IMR-90 (cell line): ENCODE results near the gene USP47. TPM values are rescaled to one million over a fixed set of nuclear protein-coding genes. Genes with fewer than 3 reads are reported as not detected.

Experiments used
- ATAC-seq: fragments of 200-7000 bp; cut with Tn5 transposase; 2 replicates; pipeline ENCODE4 v1.9.1; 2020; ENCODE audit warnings: low read depth, mild to moderate bottlenecking, moderate library complexity
- Bru-seq: library from RNA; stranded (reverse); fragments of 400-500 nt; gene quantifications from one replicate; lab custom pipeline; 2021; lab: Mats Ljungman, UMichigan
- BruChase-seq, 2 experiments: library from RNA; stranded (reverse); fragments of 400-500 nt; gene quantifications; one replicate each; lab custom pipeline; 2021; lab: Mats Ljungman, UMichigan
- BruUV-seq: library from RNA; stranded (reverse); fragments of 400-500 nt; replicated peaks from 2 replicates; lab custom pipeline; 2021; lab: Mats Ljungman, UMichigan
- CTCF ChIA-PET: fragments of 300-600 bp; formaldehyde crosslinking; extraction: SDS; loops from one replicate; lab custom pipeline; 2021; ENCODE audit warnings: antibody characterized with exemption; lab: Yijun Ruan, JAX
- POLR2A ChIA-PET: fragments of 300-600 bp; sonication (Branson Sonifier 250); formaldehyde crosslinking; loops from one replicate; lab custom pipeline; 2022; ENCODE audit warnings: antibody characterized with exemption; ENCODE audit not compliant: unreplicated experiment; lab: Charles Lee
- DNase-seq: peaks from one replicate; pipeline ENCODE4 v3.0.0; 2013
- H2AFZ ChIP-seq: replicated peaks from 2 replicates; pipeline ENCODE3; 2013; ENCODE audit warnings: low read length, mild to moderate bottlenecking; ENCODE audit not compliant: poor library complexity
- H2AK5ac ChIP-seq: 2 replicates; pipeline ENCODE4 v1.6.1; 2013; ENCODE audit warnings: low read depth, low read length, inconsistent platforms
- H2AK9ac ChIP-seq: replicated peaks from 2 replicates; pipeline ENCODE3; 2013; ENCODE audit warnings: mild to moderate bottlenecking, low read depth, low read length, moderate library complexity; ENCODE audit not compliant: poor library complexity
- H2BK120ac ChIP-seq: 2 replicates; pipeline ENCODE4 v1.6.1; 2013; ENCODE audit warnings: low read depth, low read length, inconsistent platforms
- H2BK15ac ChIP-seq: 3 replicates; pipeline ENCODE4 v1.6.1; 2013; ENCODE audit warnings: low read depth, low read length, inconsistent platforms
- H2BK20ac ChIP-seq: 2 replicates; pipeline ENCODE4 v1.6.1; 2013; ENCODE audit warnings: low read depth, mild to moderate bottlenecking, inconsistent platforms, low read length, moderate library complexity
- H2BK5ac ChIP-seq: 2 replicates; pipeline ENCODE4 v1.6.1; 2013; ENCODE audit warnings: mild to moderate bottlenecking, low read depth, low read length, inconsistent platforms; ENCODE audit not compliant: poor library complexity, severe bottlenecking
- H3K14ac ChIP-seq: replicated peaks from 2 replicates; pipeline ENCODE4 v1.6.1; 2013; ENCODE audit warnings: low read depth, low read length, inconsistent platforms
- H3K18ac ChIP-seq: 2 replicates; pipeline ENCODE4 v1.6.1; 2013; ENCODE audit warnings: low read depth, low read length, control low read depth
- H3K23ac ChIP-seq: 2 replicates; pipeline ENCODE4 v1.6.1; 2013; ENCODE audit warnings: low read depth, low read length, inconsistent platforms
- H3K27ac ChIP-seq: 2 replicates; pipeline ENCODE4 v1.5.1; 2013; ENCODE audit warnings: mild to moderate bottlenecking, control low read depth, low read length; ENCODE audit not compliant: insufficient read depth
- H3K27me3 ChIP-seq: 2 replicates; pipeline ENCODE4 v1.6.1; 2013; ENCODE audit warnings: low read length; ENCODE audit not compliant: control insufficient read depth, insufficient read depth
- H3K36me3 ChIP-seq: 2 replicates; pipeline ENCODE4 v1.6.1; 2013; ENCODE audit warnings: low read length, mixed read lengths; ENCODE audit not compliant: control insufficient read depth, insufficient read depth
- H3K4ac ChIP-seq: 2 replicates; pipeline ENCODE4 v1.6.1; 2013; ENCODE audit warnings: low read depth, low read length, inconsistent platforms
- H3K4me1 ChIP-seq: 2 replicates; pipeline ENCODE4 v1.6.1; 2013; ENCODE audit warnings: low read length, mixed read lengths; ENCODE audit not compliant: control insufficient read depth, insufficient read depth
- H3K4me2 ChIP-seq: 2 replicates; pipeline ENCODE4 v1.6.1; 2013; ENCODE audit warnings: low read depth, mild to moderate bottlenecking, control low read depth, low read length, moderate library complexity
- H3K4me3 ChIP-seq: 2 replicates; pipeline ENCODE4 v1.5.1; 2013; ENCODE audit warnings: low read depth, mild to moderate bottlenecking, control low read depth, low read length, moderate library complexity; ENCODE audit not compliant: insufficient read depth
- H3K56ac ChIP-seq: 2 replicates; pipeline ENCODE4 v1.6.1; 2013; ENCODE audit warnings: low read length, inconsistent platforms; ENCODE audit not compliant: insufficient read depth; ENCODE audit errors: extremely low read depth
- H3K79me1 ChIP-seq, 2 experiments: 2 replicates each; pipeline ENCODE4 v1.6.1; 2013; ENCODE audit warnings: low read length in 2 of 2, inconsistent platforms in 1 of 2, low read depth in 1 of 2
- H3K9ac ChIP-seq: 2 replicates; pipeline ENCODE4 v1.6.1; 2013; ENCODE audit warnings: low read depth, low read length, control low read depth
- H3K9me1 ChIP-seq: 2 replicates; pipeline ENCODE4 v1.6.1; 2013; ENCODE audit warnings: low read length, inconsistent platforms; ENCODE audit not compliant: insufficient read depth
- H3K9me3 ChIP-seq: 2 replicates; pipeline ENCODE4 v1.6.1; 2013; ENCODE audit warnings: low read length; ENCODE audit not compliant: control insufficient read depth, insufficient read depth
- H4K20me1 ChIP-seq: 2 replicates; pipeline ENCODE4 v1.6.1; 2013; ENCODE audit warnings: low read length, inconsistent platforms; ENCODE audit not compliant: insufficient read depth
- H4K5ac ChIP-seq: 2 replicates; pipeline ENCODE4 v1.6.1; 2013; ENCODE audit warnings: mild to moderate bottlenecking, low read depth, low read length, control low read depth
- H4K8ac ChIP-seq, 2 experiments: 2 replicates each; pipeline ENCODE4 v1.6.1; 2013; ENCODE audit warnings: low read depth in 2 of 2, low read length in 2 of 2, control low read depth in 1 of 2, inconsistent platforms in 1 of 2
- H4K91ac ChIP-seq: 2 replicates; pipeline ENCODE4 v1.6.1; 2013; ENCODE audit warnings: low read depth, low read length, inconsistent platforms; ENCODE audit not compliant: insufficient read depth
- MXI1 ChIP-seq: IDR thresholded peaks from 2 replicates; pipeline ENCODE4 v1.6.1; 2012; ENCODE audit warnings: low read depth, mild to moderate bottlenecking, low read length, moderate library complexity, borderline replicate concordance
- POLR2A ChIP-seq: IDR thresholded peaks from 2 replicates; pipeline ENCODE4 v1.6.1; 2012; ENCODE audit warnings: mild to moderate bottlenecking, low read depth, low read length
- RAD21 ChIP-seq: IDR thresholded peaks from 2 replicates; pipeline ENCODE4 v1.6.1; 2012; ENCODE audit warnings: low read length, improper control_type of control experiment
- SMC3 ChIP-seq: fragments of 150-350 bp; IDR thresholded peaks from 2 replicates; pipeline ENCODE4 v1.6.1; 2016; ENCODE audit warnings: low read depth, mild to moderate bottlenecking, antibody characterized with exemption, low read length, moderate library complexity
- WGBS, 2 experiments: methylation state at CpG; one replicate each; pipeline versions ENCODE4 v1.1.5 to v1.1.7; 2013; ENCODE audit warnings: missing lambda C conversion rate in 2 of 2; ENCODE audit not compliant: insufficient read length in 1 of 2; ENCODE audit errors: extremely low coverage in 2 of 2; 5-methylcytosine and 5-hydroxymethylcytosine counted together
- dilution Hi-C: fragments of 300-500 bp; cut with HindIII; formaldehyde crosslinking; loops from one replicate; pipeline ENCODE4 v1.14.3; 2018; ENCODE audit warnings: low sequenced_read_pairs; ENCODE audit not compliant: unreplicated experiment
- in situ Hi-C: fragments of 300-500 bp; cut with MboI; formaldehyde crosslinking; loops from 3 replicates; pipeline ENCODE4 v1.14.3; 2019; ENCODE audit warnings: low sequenced_read_pairs, inconsistent platforms, mixed read lengths
- intact Hi-C: fragments of 100-400 bp; cut with micrococcal nuclease; formaldehyde crosslinking; loops from 2 replicates; pipeline ENCODE4 v1.10.0; 2022
- long read RNA-seq: library from polyadenylated mRNA; unstranded; transcript quantifications from one replicate; pipeline ENCODE4 v2.0.0, GENCODE V29; 2021; ENCODE audit not compliant: unreplicated experiment
- polyA plus RNA-seq, 3 experiments: library from polyadenylated mRNA; depleted of rRNA; stranded (reverse); fragments of >200 nt; gene quantifications; 2 replicates each; pipeline ENCODE4 v1.2.3, GENCODE V29; 2012; ENCODE audit warnings: low replicate concordance in 1 of 3
- total RNA-seq: library from RNA; depleted of rRNA; stranded (reverse); fragments of >200 nt; gene quantifications from 2 replicates; pipeline ENCODE4 v1.2.3, GENCODE V29; 2012; rRNA removed
- TF ChIP-seq, protein P1 (sequence below): fragments of 150-350 bp; IDR thresholded peaks from 2 replicates; pipeline ENCODE4 v1.6.1; 2017; ENCODE audit warnings: mild to moderate bottlenecking, antibody characterized with exemption, low read length, low read depth
- TF ChIP-seq, protein P2 (sequence below): conservative IDR thresholded peaks from 2 replicates; pipeline ENCODE4 v1.5.1; 2012; ENCODE audit warnings: mild to moderate bottlenecking, low read depth, low read length, improper control_type of control experiment

The USP47 gene, protein sequence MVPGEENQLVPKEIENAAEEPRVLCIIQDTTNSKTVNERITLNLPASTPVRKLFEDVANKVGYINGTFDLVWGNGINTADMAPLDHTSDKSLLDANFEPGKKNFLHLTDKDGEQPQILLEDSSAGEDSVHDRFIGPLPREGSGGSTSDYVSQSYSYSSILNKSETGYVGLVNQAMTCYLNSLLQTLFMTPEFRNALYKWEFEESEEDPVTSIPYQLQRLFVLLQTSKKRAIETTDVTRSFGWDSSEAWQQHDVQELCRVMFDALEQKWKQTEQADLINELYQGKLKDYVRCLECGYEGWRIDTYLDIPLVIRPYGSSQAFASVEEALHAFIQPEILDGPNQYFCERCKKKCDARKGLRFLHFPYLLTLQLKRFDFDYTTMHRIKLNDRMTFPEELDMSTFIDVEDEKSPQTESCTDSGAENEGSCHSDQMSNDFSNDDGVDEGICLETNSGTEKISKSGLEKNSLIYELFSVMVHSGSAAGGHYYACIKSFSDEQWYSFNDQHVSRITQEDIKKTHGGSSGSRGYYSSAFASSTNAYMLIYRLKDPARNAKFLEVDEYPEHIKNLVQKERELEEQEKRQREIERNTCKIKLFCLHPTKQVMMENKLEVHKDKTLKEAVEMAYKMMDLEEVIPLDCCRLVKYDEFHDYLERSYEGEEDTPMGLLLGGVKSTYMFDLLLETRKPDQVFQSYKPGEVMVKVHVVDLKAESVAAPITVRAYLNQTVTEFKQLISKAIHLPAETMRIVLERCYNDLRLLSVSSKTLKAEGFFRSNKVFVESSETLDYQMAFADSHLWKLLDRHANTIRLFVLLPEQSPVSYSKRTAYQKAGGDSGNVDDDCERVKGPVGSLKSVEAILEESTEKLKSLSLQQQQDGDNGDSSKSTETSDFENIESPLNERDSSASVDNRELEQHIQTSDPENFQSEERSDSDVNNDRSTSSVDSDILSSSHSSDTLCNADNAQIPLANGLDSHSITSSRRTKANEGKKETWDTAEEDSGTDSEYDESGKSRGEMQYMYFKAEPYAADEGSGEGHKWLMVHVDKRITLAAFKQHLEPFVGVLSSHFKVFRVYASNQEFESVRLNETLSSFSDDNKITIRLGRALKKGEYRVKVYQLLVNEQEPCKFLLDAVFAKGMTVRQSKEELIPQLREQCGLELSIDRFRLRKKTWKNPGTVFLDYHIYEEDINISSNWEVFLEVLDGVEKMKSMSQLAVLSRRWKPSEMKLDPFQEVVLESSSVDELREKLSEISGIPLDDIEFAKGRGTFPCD (N-terminal part only)
- total RNA-seq (110 and 117 TPM in 2 replicates), polyA plus RNA-seq (2012; rRNA removed) (12.4 and 15.0 TPM in 2 replicates), Bru-seq, nascent RNA (percentile 93 among the genes with signal in this experiment), BruChase-seq, experiment 1, labeled RNA remaining after a 6-hour chase (percentile 73 among the genes with signal in this experiment), BruChase-seq, experiment 2, labeled RNA remaining after a 2-hour chase (percentile 86 among the genes with signal in this experiment)
- polyA plus RNA-seq (2012; cell fraction: cytosol; rRNA removed): 3.8 and 5.9 TPM in 2 replicates
- 5.9 and 41.8 TPM in 2 replicates for polyA plus RNA-seq (2012; cell fraction: nucleus; rRNA removed; ENCODE audit: low replicate concordance)
- long read RNA-seq, full-length matches to known transcripts: 103 of 177 reads
- long read RNA-seq, partial matches to known transcripts: 47 of 177 reads
- long read RNA-seq, other reads (novel, unspliced or antisense): 27 of 177 reads

DNA sequence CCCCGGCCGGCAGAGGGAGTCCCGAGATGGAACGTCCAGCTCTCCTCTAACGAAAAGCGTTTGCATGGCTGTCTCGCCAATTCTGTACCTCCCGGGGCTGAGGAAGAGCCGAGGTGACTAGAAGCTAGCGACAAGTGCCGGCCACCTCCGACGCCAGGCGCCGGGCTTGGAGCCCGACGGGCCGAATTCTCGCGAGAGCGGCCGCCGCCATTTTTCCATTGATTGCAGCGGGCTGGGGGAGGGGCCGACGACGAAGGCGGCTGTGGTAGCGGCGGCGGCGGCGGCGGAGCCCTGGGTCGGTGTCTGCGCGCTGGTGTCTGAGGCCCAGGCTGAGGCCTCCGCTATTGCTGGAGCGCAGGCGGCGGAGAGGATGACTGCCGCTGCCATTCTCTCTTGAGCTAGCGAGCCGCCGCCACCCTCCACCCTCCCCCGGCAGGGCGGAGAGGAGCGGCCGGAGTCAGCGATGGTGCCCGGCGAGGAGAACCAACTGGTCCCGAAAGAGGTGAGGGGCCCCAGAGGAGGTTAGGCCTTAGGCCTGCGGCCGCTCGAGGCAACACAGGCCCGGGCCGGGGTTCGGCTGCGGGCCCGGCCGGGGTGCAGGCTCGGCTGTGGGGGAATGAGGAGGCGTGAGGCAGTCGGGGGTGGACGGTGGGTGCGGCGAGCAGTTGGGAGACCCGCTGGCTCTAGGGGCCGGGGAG lies at the start of gene USP47:
Gene USP47 (plus strand): TSS at position 250 of the 698 bp plus-strand sequence. CDS start 214 bp downstream, at position 464.
- Histone ChIP-seq H2BK120ac (peak within 1 kb of the TSS; percentile 99), H3K4me3 (peak within 1 kb of the TSS; percentile 98), H3K9me3 (no peaks in the 10 kb centered on the region), H3K4me2 (peak within 1 kb of the TSS; percentile 91), H2BK5ac (peak within 1 kb of the TSS; percentile 97), H3K79me1 (peaks cover 0 to 22% of the 10 kb centered on the region in 2 experiments; a peak in 2 of 4 replicates), H2BK20ac (peak within 1 kb of the TSS; percentile 83), H2AK9ac (peak within 1 kb of the TSS; percentile 78), H4K91ac (peak within 1 kb of the TSS; percentile 98), H3K4ac (peak within 1 kb of the TSS; percentile 100), H4K5ac (peak within 1 kb of the TSS; percentile 98), H3K27ac (peak within 1 kb of the TSS; percentile 95), H3K4me1 (peaks cover 4% of the 10 kb centered on the region; the same call in 1 of the 2 replicates), H2AK5ac (peak within 1 kb of the TSS; percentile 79), H3K14ac (peak within 1 kb of the TSS; percentile 100), H3K18ac (peak within 1 kb of the TSS; percentile 96), H2AFZ (peak within 1 kb of the TSS; percentile 100), H3K9me1 (peaks cover 4% of the 10 kb centered on the region), H3K23ac (peak within 1 kb of the TSS; percentile 99), H3K56ac (peak within 1 kb of the TSS; percentile 98), H4K20me1 (peaks cover 29% of the 10 kb centered on the region), H4K8ac (peak within 1 kb of the TSS; percentile 99 to 100), H3K9ac (peak within 1 kb of the TSS; percentile 94), H2BK15ac (peak within 1 kb of the TSS; percentile 97; the same call in 2 of the 3 replicates), H3K36me3 (no peaks in the 10 kb centered on the region), H3K27me3 (no peaks in the 10 kb centered on the region)
- in situ Hi-C loops: no loop called here
- dilution Hi-C loops: no loop called here
- CTCF ChIA-PET: interaction anchor here (0.6 to 1.2 kb wide), 3 partner anchors 15 to 50 kb away, joined by 3 to 5 read pairs (median 4); no protein-coding TSS in a partner anchor
- intact Hi-C loops: loop anchor here (1.0 to 5.0 kb wide), 2 partner anchors 43 to 65 kb away; no protein-coding TSS in a partner anchor
- no TSS peak for BruUV-seq
- 0% methylated on average over 50 of the region's 70 CpGs; no CpG with 5 or more reads in 1 of the 2 experiments for WGBS, 2 experiments
- ATAC-seq (peak; percentile 79), DNase-seq (peak; percentile 70)
- POLR2A ChIA-PET: interaction anchor here (0.6 to 0.7 kb wide), 4 partner anchors 28 to 1057 kb away, joined by 3 to 6 read pairs (median 4); no protein-coding TSS in a partner anchor
- TF ChIP-seq MXI1: no peak
- TF ChIP-seq SMC3: peak; percentile 18; the same call in 1 of the 2 replicates
- TF ChIP-seq, protein P1, sequence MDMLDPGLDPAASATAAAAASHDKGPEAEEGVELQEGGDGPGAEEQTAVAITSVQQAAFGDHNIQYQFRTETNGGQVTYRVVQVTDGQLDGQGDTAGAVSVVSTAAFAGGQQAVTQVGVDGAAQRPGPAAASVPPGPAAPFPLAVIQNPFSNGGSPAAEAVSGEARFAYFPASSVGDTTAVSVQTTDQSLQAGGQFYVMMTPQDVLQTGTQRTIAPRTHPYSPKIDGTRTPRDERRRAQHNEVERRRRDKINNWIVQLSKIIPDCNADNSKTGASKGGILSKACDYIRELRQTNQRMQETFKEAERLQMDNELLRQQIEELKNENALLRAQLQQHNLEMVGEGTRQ: no peak
- 0 out of 2 replicates have a peak, but pooled peaks have one; percentile 14 for TF ChIP-seq RAD21
- TF ChIP-seq, protein P2, sequence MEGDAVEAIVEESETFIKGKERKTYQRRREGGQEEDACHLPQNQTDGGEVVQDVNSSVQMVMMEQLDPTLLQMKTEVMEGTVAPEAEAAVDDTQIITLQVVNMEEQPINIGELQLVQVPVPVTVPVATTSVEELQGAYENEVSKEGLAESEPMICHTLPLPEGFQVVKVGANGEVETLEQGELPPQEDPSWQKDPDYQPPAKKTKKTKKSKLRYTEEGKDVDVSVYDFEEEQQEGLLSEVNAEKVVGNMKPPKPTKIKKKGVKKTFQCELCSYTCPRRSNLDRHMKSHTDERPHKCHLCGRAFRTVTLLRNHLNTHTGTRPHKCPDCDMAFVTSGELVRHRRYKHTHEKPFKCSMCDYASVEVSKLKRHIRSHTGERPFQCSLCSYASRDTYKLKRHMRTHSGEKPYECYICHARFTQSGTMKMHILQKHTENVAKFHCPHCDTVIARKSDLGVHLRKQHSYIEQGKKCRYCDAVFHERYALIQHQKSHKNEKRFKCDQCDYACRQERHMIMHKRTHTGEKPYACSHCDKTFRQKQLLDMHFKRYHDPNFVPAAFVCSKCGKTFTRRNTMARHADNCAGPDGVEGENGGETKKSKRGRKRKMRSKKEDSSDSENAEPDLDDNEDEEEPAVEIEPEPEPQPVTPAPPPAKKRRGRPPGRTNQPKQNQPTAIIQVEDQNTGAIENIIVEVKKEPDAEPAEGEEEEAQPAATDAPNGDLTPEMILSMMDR: peak; percentile 40; the same call in 1 of the 2 replicates
- peak; percentile 80 for TF ChIP-seq POLR2A
